GM18873 (cell line): ENCODE data around the gene SLC25A33.
"Not testable (repeated sequence)": the region's sequence is repeated elsewhere in the genome, so short reads cannot be mapped to it uniquely, and the experiment has no call there.

Source experiments
- ATAC-seq: cut with Tn5 transposase; IDR thresholded peaks from one replicate; pipeline ENCODE4 v1.9.1; 2021; ENCODE audit warnings: mild to moderate bottlenecking, moderate library complexity, moderate number of reproducible peaks; ENCODE audit not compliant: unreplicated experiment, low FRiP score

Gene SLC25A33

GRCh38 chr1:9539165-9539828 is at the start of gene SLC25A33:
Gene SLC25A33, plus strand, starts transcription at chr1:9539465. Its CDS starts 227 bp downstream, at chr1:9539692.
- peak; percentile 85 for ATAC-seq

GRCh38 chr1:9490605-9491339 is 48.5 kb upstream of the SLC25A33 start:
- no peak for ATAC-seq

- ATAC-seq = no peak
These were observed 45.9 kb upstream of the SLC25A33 start for GRCh38 chr1:9493326-9493725.

GRCh38 chr1:9494936-9495758 is 44.1 kb upstream of the SLC25A33 start:
- ATAC-seq = no peak

- ATAC-seq = no peak
These were observed 43.4 kb upstream of the SLC25A33 start for GRCh38 chr1:9495854-9496374.

GRCh38 chr1:9500756-9501754 is 38.2 kb upstream of the SLC25A33 start:
- no peak for ATAC-seq

- no peak for ATAC-seq
These were observed 36.1 kb upstream of the SLC25A33 start for GRCh38 chr1:9503001-9503675.

GRCh38 chr1:9505143-9505542 is 34.1 kb upstream of the SLC25A33 start:
- no peak for ATAC-seq

- ATAC-seq = no peak
These were observed 32.4 kb upstream of the SLC25A33 start for GRCh38 chr1:9506901-9507300.

GRCh38 chr1:9510130-9510529 is 29.1 kb upstream of the SLC25A33 start:
- no peak for ATAC-seq

- ATAC-seq = not testable (repeated sequence)
These were observed 23.7 kb upstream of the SLC25A33 start for GRCh38 chr1:9515550-9515949.

GRCh38 chr1:9518454-9518998 is 20.7 kb upstream of the SLC25A33 start:
- ATAC-seq = no peak

GRCh38 chr1:9520411-9520810 is 18.9 kb upstream of the SLC25A33 start:
- no peak for ATAC-seq

- ATAC-seq = no peak
These were observed 10.1 kb upstream of the SLC25A33 start for GRCh38 chr1:9529190-9529589.

GRCh38 chr1:9530320-9530719 is 8.9 kb upstream of the SLC25A33 start:
- no peak for ATAC-seq

- ATAC-seq = no peak
These were observed 4.3 kb upstream of the SLC25A33 start for GRCh38 chr1:9534953-9535352.

- ATAC-seq = no peak
These were observed 3.0 kb upstream of the SLC25A33 start for GRCh38 chr1:9536301-9536700.

- ATAC-seq = no peak
These were observed 1.2 kb upstream of the SLC25A33 start for GRCh38 chr1:9537863-9538668.
